GM03348 (cell line): ENCODE data around the gene ADK.
A peak's percentile ranks its signal among the peaks of the same experiment; 100 is the strongest.
"Not testable (repeated sequence)": the region's sequence is repeated elsewhere in the genome, so short reads cannot be mapped to it uniquely, and the experiment has no call there.

Experiments used
- DNase-seq: peaks from one replicate; pipeline ENCODE4 v3.0.0; 2012; ENCODE audit warnings: low spot score

ADK gene

GRCh38 chr10:74431816-74432215 is 280.8 kb downstream of the ADK start:
- DNase-seq: no peak

- DNase-seq: peak; percentile 53
Observed at GRCh38 chr10:74432841-74433594, 282.0 kb downstream of the ADK start.

- DNase-seq: no peak
Observed at GRCh38 chr10:74433595-74433956, 282.6 kb downstream of the ADK start.

GRCh38 chr10:74433993-74434392 is 283.0 kb downstream of the ADK start:
- no peak for DNase-seq

GRCh38 chr10:74434547-74434946 is 283.5 kb downstream of the ADK start:
- no peak for DNase-seq

GRCh38 chr10:74436523-74437170 is 285.6 kb downstream of the ADK start:
- no peak for DNase-seq

GRCh38 chr10:74437822-74438221 is 286.8 kb downstream of the ADK start:
- DNase-seq: peak; percentile 50

- DNase-seq: no peak
Observed at GRCh38 chr10:74439213-74439612, 288.2 kb downstream of the ADK start.

- no peak for DNase-seq
Observed at GRCh38 chr10:74445493-74445892, 294.5 kb downstream of the ADK start.

- DNase-seq: no peak
Observed at GRCh38 chr10:74450602-74451001, 299.6 kb downstream of the ADK start.

- no peak for DNase-seq
Observed at GRCh38 chr10:74451127-74451829, 300.3 kb downstream of the ADK start.

- no peak for DNase-seq
Observed at GRCh38 chr10:74453169-74453568, 302.1 kb downstream of the ADK start.

- not testable (repeated sequence) for DNase-seq
Observed at GRCh38 chr10:74457478-74457877, 306.5 kb downstream of the ADK start.

GRCh38 chr10:74460812-74461211 is 309.8 kb downstream of the ADK start:
- peak; percentile 26 for DNase-seq

GRCh38 chr10:74474022-74474713 is 323.1 kb downstream of the ADK start:
- no peak for DNase-seq

GRCh38 chr10:74476162-74476706 is 325.2 kb downstream of the ADK start:
- DNase-seq: not testable (repeated sequence)

GRCh38 chr10:74480778-74481177 is 329.8 kb downstream of the ADK start:
- no peak for DNase-seq

- no peak for DNase-seq
Observed at GRCh38 chr10:74483356-74483755, 332.3 kb downstream of the ADK start.

- DNase-seq: no peak
Observed at GRCh38 chr10:74485283-74485682, 334.3 kb downstream of the ADK start.

GRCh38 chr10:74486659-74487058 is 335.6 kb downstream of the ADK start:
- DNase-seq: no peak

- DNase-seq: no peak
Observed at GRCh38 chr10:74488907-74489306, 337.9 kb downstream of the ADK start.

- no peak for DNase-seq
Observed at GRCh38 chr10:74490551-74490950, 339.5 kb downstream of the ADK start.
